Measurements from ENCODE around the gene CUBN.

Gene CUBN

GRCh38 chr10:17134282-17134681 lies 4.7 kb upstream of the CUBN start:
- no peak for TF ChIP-seq CTCF (IDR thresholded peaks at IDR 0.05; ENCODE audit: insufficient read depth, low read depth, low read length, missing control alignments)
- no peak overlapping the region for H3K4me3 ChIP-seq (ENCODE audit: low read depth, low read length)
- DNase-seq (ENCODE audit: low read depth): no peak

- DNase-seq (ENCODE audit: low read depth): no peak
- H3K4me3 ChIP-seq (ENCODE audit: low read depth, low read length): no peak overlapping the region
- TF ChIP-seq CTCF (IDR thresholded peaks at IDR 0.05; ENCODE audit: insufficient read depth, low read depth, low read length, missing control alignments): no peak
Observed at GRCh38 chr10:17128261-17128660, 1.4 kb downstream of the CUBN start.

GRCh38 chr10:17126327-17126726 lies 3.3 kb downstream of the CUBN start:
- TF ChIP-seq CTCF (IDR thresholded peaks at IDR 0.05; ENCODE audit: insufficient read depth, low read depth, low read length, missing control alignments): no peak

GRCh38 chr10:17125206-17125893 lies 4.3 kb downstream of the CUBN start:
- H3K4me3 ChIP-seq (ENCODE audit: low read depth, low read length): no peak overlapping the region
- DNase-seq (ENCODE audit: low read depth): no peak
- TF ChIP-seq CTCF (IDR thresholded peaks at IDR 0.05; ENCODE audit: insufficient read depth, low read depth, low read length, missing control alignments): no peak

More at GRCh38 chr10:17126327-17126726, 3.3 kb downstream of the CUBN start:
- no peak for DNase-seq (ENCODE audit: low read depth)
- no peak overlapping the region for H3K4me3 ChIP-seq (ENCODE audit: low read depth, low read length)

- TF ChIP-seq CTCF (IDR thresholded peaks at IDR 0.05; ENCODE audit: insufficient read depth, low read depth, low read length, missing control alignments): no peak
- no peak for DNase-seq (ENCODE audit: low read depth)
- H3K4me3 ChIP-seq (ENCODE audit: low read depth, low read length): no peak overlapping the region
Observed at GRCh38 chr10:17123961-17124360, 5.7 kb downstream of the CUBN start.

- DNase-seq (ENCODE audit: low read depth): no peak
- H3K4me3 ChIP-seq (ENCODE audit: low read depth, low read length): no peak overlapping the region
- TF ChIP-seq CTCF (IDR thresholded peaks at IDR 0.05; ENCODE audit: insufficient read depth, low read depth, low read length, missing control alignments): no peak
Observed at GRCh38 chr10:17122726-17123661, 6.6 kb downstream of the CUBN start.
